ENCODE data around the gene KIRREL3. TPM values are rescaled to one million over a fixed set of nuclear protein-coding genes. Genes with fewer than 3 reads are reported as not detected.

KIRREL3 gene
- total and polyA plus RNA-seq, 2 of the 8 experiments (the other 6 are each of a cell fraction or from before 2014, with no cell fraction given): 0.29 to 0.32 TPM

- WGBS, 2 experiments (ENCODE audit: extremely low coverage in 1 of 2, insufficient coverage in 1 of 2, insufficient read length in 1 of 2, insufficient replicate concordance in 2 of 2, low coverage in 1 of 2, low lambda C conversion rate in 2 of 2, missing lambda C conversion rate in 1 of 2): 87% methylated on average over 10 of the region's 11 CpGs; no CpG with 5 or more reads in 1 of the 2 experiments
- no peaks in the 10 kb centered on the region for H3K36me3 ChIP-seq (ENCODE audit: control insufficient read depth in 2 of 4, insufficient read depth in 4 of 4, low read length in 3 of 4)
- H3K4me2 ChIP-seq (ENCODE audit: insufficient read depth in 1 of 2, low read depth in 2 of 2, low read length in 2 of 2): no peak overlapping the region
- no peak overlapping the region for H2BK5ac ChIP-seq (ENCODE audit: low read depth, low read length)
- no peak overlapping the region for H3K18ac ChIP-seq (ENCODE audit: extremely low read depth, low read length)
- H3K9ac ChIP-seq (replicated peaks in 1 of 4; ENCODE audit: extremely low read depth in 1 of 4, low read depth in 3 of 4, low read length in 3 of 4): no peak overlapping the region
- H3K14ac ChIP-seq (ENCODE audit: insufficient read length): no peak overlapping the region
- no peaks in the 10 kb centered on the region for H3K23me2 ChIP-seq (ENCODE audit: low read depth, low read length)
- ChIA-PET CTCF (ENCODE audit: partially characterized antibody) (interaction anchor here (0.6 to 1.2 kb wide), 6 partner anchors 17 to 197 kb away, joined by 3 to 4 read pairs (median 3); no protein-coding TSS in a partner anchor), POLR2A (ENCODE audit: partially characterized antibody) (no interaction called here)
- H3K4me1 ChIP-seq (replicated peaks in 1 of 4; ENCODE audit: control insufficient read depth in 3 of 4, insufficient read depth in 4 of 4, low read length in 3 of 4): no peaks in the 10 kb centered on the region; a peak in 1 of 7 replicates
- no peak overlapping the region for H2BK12ac ChIP-seq (ENCODE audit: low read depth, low read length)
- no peak overlapping the region for H2AFZ ChIP-seq (ENCODE audit: low read length)
- H4K20me1 ChIP-seq (replicated peaks in 1 of 2; ENCODE audit: control insufficient read depth in 1 of 2, insufficient read depth in 2 of 2, low read length in 2 of 2): no peaks in the 10 kb centered on the region
- no peak for DNase-seq (ENCODE audit: low read depth in 1 of 2, low spot score in 2 of 2)
- no peak overlapping the region for H3K27ac ChIP-seq (ENCODE audit: low read depth, low read length)
- no peak overlapping the region for H4K8ac ChIP-seq (ENCODE audit: extremely low read depth, insufficient read depth, low read length)
- no peak overlapping the region for H2AK5ac ChIP-seq (ENCODE audit: low read depth, low read length)
- no peak overlapping the region for H4K5ac ChIP-seq (ENCODE audit: insufficient read length, low read depth, low read length)
- H3K79me2 ChIP-seq (ENCODE audit: control insufficient read depth in 1 of 2, insufficient read depth in 2 of 2, low read length in 2 of 2): no peaks in the 10 kb centered on the region
- no peaks in the 10 kb centered on the region for H3K79me1 ChIP-seq (ENCODE audit: low read depth, low read length)
- no peak overlapping the region for H2BK20ac ChIP-seq (ENCODE audit: low read length)
- no peaks in the 10 kb centered on the region for H3K27me3 ChIP-seq (replicated peaks in 1 of 4; ENCODE audit: control insufficient read depth in 3 of 4, extremely low read depth in 1 of 4, insufficient read depth in 3 of 4, low read length in 3 of 4)
- H3K9me3 ChIP-seq (ENCODE audit: insufficient read depth in 2 of 2, low read depth in 1 of 2, low read length in 1 of 2): no peaks in the 10 kb centered on the region
- no peak overlapping the region for H3K4ac ChIP-seq (replicated peaks; ENCODE audit: insufficient read length, low read depth, low read length)
- no peak overlapping the region for H4K91ac ChIP-seq (replicated peaks; ENCODE audit: insufficient read length, low read length)
- H3K23ac ChIP-seq (ENCODE audit: insufficient read length): no peak overlapping the region
- no peak overlapping the region for H2BK15ac ChIP-seq (ENCODE audit: low read length)
- H3K4me3 ChIP-seq (ENCODE audit: extremely low read depth in 1 of 4, insufficient read depth in 2 of 4, low read depth in 3 of 4, low read length in 4 of 4): no peak overlapping the region
- FAIRE-seq: no peak
- H3K56ac ChIP-seq (replicated peaks; ENCODE audit: insufficient read length, low read depth, low read length): no peak overlapping the region
- no peak for TF ChIP-seq NANOG (IDR thresholded peaks at IDR 0.05; ENCODE audit: insufficient read depth, low read depth, low read length, poor library complexity, severe bottlenecking)
- TF ChIP-seq EZH2 (IDR thresholded peaks at IDR 0.05; ENCODE audit: low read depth, low read length, severe bottlenecking): no peak
- no peak for TF ChIP-seq PHF8 (conservative IDR thresholded peaks at IDR 0.05; ENCODE audit: low read depth, low read length)
- TF ChIP-seq TAF7 (optimal IDR thresholded peaks at IDR 0.05; ENCODE audit: borderline replicate concordance, low read depth, low read length): no peak
- TF ChIP-seq SP4 (IDR thresholded peaks at IDR 0.05; ENCODE audit: low read length): no peak
- TF ChIP-seq SIRT6 (IDR thresholded peaks at IDR 0.05; ENCODE audit: low read length): no peak
- no peak overlapping the region for H2BK120ac ChIP-seq (replicated peaks; ENCODE audit: low read depth, low read length)
Observed at GRCh38 chr11:126518972-126519690, 481.4 kb downstream of the KIRREL3 start.

Data from H1 (cell line).